HuH-7.5 (cell line): Measurements from ENCODE around the gene TMEM273.

ENCODE experiments used
- DNase-seq: peaks from one replicate; pipeline ENCODE4 v3.0.0; 2011; ENCODE audit warnings: low spot score

Gene TMEM273

GRCh38 chr10:49175587-49176309 is 12.4 kb downstream of the TMEM273 start:
- no peak for DNase-seq

- DNase-seq = no peak
Observed at GRCh38 chr10:49174926-49175500, 13.2 kb downstream of the TMEM273 start.

GRCh38 chr10:49174261-49174925 is 13.8 kb downstream of the TMEM273 start:
- no peak for DNase-seq

- no peak for DNase-seq
Observed at GRCh38 chr10:49173853-49174252, 14.3 kb downstream of the TMEM273 start.

GRCh38 chr10:49173201-49173772 is 14.9 kb downstream of the TMEM273 start:
- no peak for DNase-seq

GRCh38 chr10:49172777-49173132 is 15.4 kb downstream of the TMEM273 start:
- no peak for DNase-seq

- DNase-seq = no peak
Observed at GRCh38 chr10:49172061-49172776, 16.0 kb downstream of the TMEM273 start.

- DNase-seq = no peak
Observed at GRCh38 chr10:49171326-49172060, 16.7 kb downstream of the TMEM273 start.

GRCh38 chr10:49170632-49171325 is 17.4 kb downstream of the TMEM273 start:
- DNase-seq = no peak

GRCh38 chr10:49169776-49170175 is 18.4 kb downstream of the TMEM273 start:
- DNase-seq = no peak

- DNase-seq = no peak
Observed at GRCh38 chr10:49168831-49169500, 19.2 kb downstream of the TMEM273 start.

- DNase-seq = no peak
Observed at GRCh38 chr10:49168171-49168540, 20.0 kb downstream of the TMEM273 start.

- no peak for DNase-seq
Observed at GRCh38 chr10:49167425-49168170, 20.6 kb downstream of the TMEM273 start.

- DNase-seq = no peak
Observed at GRCh38 chr10:49166484-49167400, 21.4 kb downstream of the TMEM273 start.

GRCh38 chr10:49165821-49166483 is 22.2 kb downstream of the TMEM273 start:
- DNase-seq = no peak

- DNase-seq = no peak
Observed at GRCh38 chr10:49165259-49165658, 22.9 kb downstream of the TMEM273 start.

- peak; percentile 10 for DNase-seq
Observed at GRCh38 chr10:49164559-49165188, 23.5 kb downstream of the TMEM273 start.

- DNase-seq = no peak
Observed at GRCh38 chr10:49163741-49164140, 24.4 kb downstream of the TMEM273 start.
